Esophagus squamous epithelium (tissue), 4 donors: ENCODE results near the gene CNKSR3.

Source experiments
- CTCF ChIP-seq, 6 experiments: fragments of 450-650 bp in 4 of 6; fragments of 200-600 bp in 2 of 6; sonication (generic) in 2 of 6; IDR thresholded peaks; one replicate each; pipeline ENCODE4 v1.5.1; 2016 to 2019; ENCODE audit warnings: antibody characterized with exemption in 6 of 6, mild to moderate bottlenecking in 4 of 6, moderate library complexity in 4 of 6
- POLR2A ChIP-seq, 4 donors: fragments of 450-650 bp; IDR thresholded peaks; one replicate each; pipeline ENCODE4 v1.6.1; 2017; ENCODE audit warnings: antibody characterized with exemption in 4 of 4, mild to moderate bottlenecking in 4 of 4, moderate library complexity in 3 of 4

GRCh38 chr6:154471609-154472362 lies 38.7 kb downstream of the CNKSR3 start:
- TF ChIP-seq CTCF (IDR thresholded peaks at IDR 0.05): no peak
- no peak for TF ChIP-seq POLR2A (IDR thresholded peaks at IDR 0.05)
